Osteocyte (in vitro differentiated cells): ENCODE data around the gene ZNF280B. TPM values are rescaled to one million over a fixed set of nuclear protein-coding genes. Genes with fewer than 3 reads are reported as not detected.
"Not testable (repeated sequence)": the region's sequence is repeated elsewhere in the genome, so short reads cannot be mapped to it uniquely, and the experiment has no call there.

Experiments used
- DNase-seq: peaks from one replicate; pipeline ENCODE4 v3.0.0; 2021; ENCODE audit warnings: mixed read lengths; ENCODE audit not compliant: unreplicated experiment; ENCODE audit errors: extremely low spot score
- H3K27ac Mint-ChIP-seq: one replicate; pipeline ENCODE4 v1.8.0; 2021; ENCODE audit warnings: mild to moderate bottlenecking, mixed read lengths; ENCODE audit not compliant: unreplicated experiment
- H3K27me3 Mint-ChIP-seq: one replicate; pipeline ENCODE4 v1.8.0; 2021; ENCODE audit warnings: mixed read lengths; ENCODE audit not compliant: unreplicated experiment
- H3K36me3 Mint-ChIP-seq: one replicate; pipeline ENCODE4 v1.8.0; 2021; ENCODE audit warnings: mixed read lengths; ENCODE audit not compliant: unreplicated experiment
- H3K4me1 Mint-ChIP-seq: one replicate; pipeline ENCODE4 v1.8.0; 2021; ENCODE audit warnings: mixed read lengths; ENCODE audit not compliant: unreplicated experiment
- H3K4me3 Mint-ChIP-seq: one replicate; pipeline ENCODE4 v1.8.0; 2021; ENCODE audit warnings: mild to moderate bottlenecking, moderate library complexity, mixed read lengths; ENCODE audit not compliant: unreplicated experiment
- H3K9me3 Mint-ChIP-seq: one replicate; pipeline ENCODE4 v1.8.0; 2021; ENCODE audit warnings: mixed read lengths; ENCODE audit not compliant: unreplicated experiment
- CTCF ChIP-seq: fragments of 200-600 bp; sonication (generic); IDR thresholded peaks from 2 replicates; pipeline ENCODE4 v1.5.0; 2021; ENCODE audit warnings: antibody characterized with exemption, mild to moderate bottlenecking, moderate library complexity
- total RNA-seq: library from RNA; stranded (reverse); gene quantifications from 2 replicates; pipeline ENCODE4 v1.2.1, GENCODE V29; 2021

ZNF280B gene
- total RNA-seq, 1 donor from 2014 or later, result 2.1 TPM

- Mint-ChIP-seq H3K27me3 (no peaks in the 10 kb centered on the region), H3K27ac (no peak overlapping the region), H3K4me3 (no peak overlapping the region), H3K36me3 (peaks cover 6% of the 10 kb centered on the region), H3K9me3 (no peaks in the 10 kb centered on the region), H3K4me1 (no peaks in the 10 kb centered on the region)
- DNase-seq, result no peak
- TF ChIP-seq CTCF, result no peak
These were observed 10.3 kb downstream of the ZNF280B start for GRCh38 chr22:22498267-22498666.

GRCh38 chr22:22491589-22491988, 17.0 kb downstream of the ZNF280B start:
- H3K27ac Mint-ChIP-seq, H3K4me3 Mint-ChIP-seq, H3K27me3 Mint-ChIP-seq, H3K9me3 Mint-ChIP-seq, DNase-seq, H3K4me1 Mint-ChIP-seq: not testable (repeated sequence)
- peaks cover 32% of the 10 kb centered on the region for H3K36me3 Mint-ChIP-seq

- Mint-ChIP-seq H3K36me3 (peaks cover 34% of the 10 kb centered on the region), H3K4me1 (no peaks in the 10 kb centered on the region), H3K27ac (no peak overlapping the region), H3K4me3 (no peak overlapping the region), H3K27me3 (no peaks in the 10 kb centered on the region), H3K9me3 (no peaks in the 10 kb centered on the region)
- no peak for TF ChIP-seq CTCF
- DNase-seq, result no peak
These were observed 19.8 kb downstream of the ZNF280B start for GRCh38 chr22:22488736-22489135.

GRCh38 chr22:22487869-22488597, 20.5 kb downstream of the ZNF280B start:
- Mint-ChIP-seq H3K27ac (no peak overlapping the region), H3K9me3 (no peaks in the 10 kb centered on the region), H3K27me3 (no peaks in the 10 kb centered on the region), H3K4me1 (no peaks in the 10 kb centered on the region), H3K36me3 (peaks cover 31% of the 10 kb centered on the region), H3K4me3 (no peak overlapping the region)
- no peak for TF ChIP-seq CTCF
- DNase-seq, result no peak

GRCh38 chr22:22487059-22487458, 21.5 kb downstream of the ZNF280B start:
- Mint-ChIP-seq H3K27me3 (no peaks in the 10 kb centered on the region), H3K4me1 (no peaks in the 10 kb centered on the region), H3K9me3 (no peaks in the 10 kb centered on the region), H3K36me3 (peaks cover 30% of the 10 kb centered on the region), H3K27ac (no peak overlapping the region), H3K4me3 (no peak overlapping the region)
- TF ChIP-seq CTCF, result no peak
- DNase-seq, result no peak
